NB4 (cell line): ENCODE measurements around the gene FAM9A.

Source experiments
- MYC ChIP-seq: IDR thresholded peaks from 2 replicates; pipeline ENCODE4 v1.6.1; 2011; ENCODE audit warnings: low read depth, low read length
- POLR2A ChIP-seq: IDR thresholded peaks from 2 replicates; pipeline ENCODE4 v1.6.1; 2011; ENCODE audit warnings: mild to moderate bottlenecking; ENCODE audit not compliant: insufficient read length; ENCODE audit errors: extremely low read depth
- TF ChIP-seq, protein P1 (sequence below): IDR thresholded peaks from one replicate; pipeline ENCODE4 v1.5.1; 2012; ENCODE audit warnings: low read depth, low read length
- TF ChIP-seq, protein P2 (sequence below): IDR thresholded peaks from 2 replicates; pipeline ENCODE4 v1.6.1; 2011; ENCODE audit warnings: low read depth, low read length

DNA sequence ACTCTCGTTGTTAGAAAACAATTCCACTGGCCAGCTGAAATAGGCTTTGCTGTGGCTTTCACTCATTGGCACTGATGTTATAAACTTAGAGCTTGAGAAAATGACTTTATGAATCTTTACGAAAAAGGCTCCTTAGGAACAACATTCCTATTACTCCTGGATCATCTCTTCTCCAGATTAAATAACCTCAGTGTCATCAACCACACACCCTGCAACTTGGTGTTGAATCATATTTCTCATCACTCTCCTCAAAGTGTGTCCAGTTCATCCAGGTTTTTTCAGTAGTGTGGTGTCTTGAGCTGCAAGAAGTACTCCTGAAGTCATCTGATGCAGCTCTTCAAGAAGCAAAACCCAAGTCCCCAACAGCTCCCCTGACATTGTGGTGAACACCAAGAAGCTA, 41.2 kb downstream of the FAM9A start:
- TF ChIP-seq, protein P1, sequence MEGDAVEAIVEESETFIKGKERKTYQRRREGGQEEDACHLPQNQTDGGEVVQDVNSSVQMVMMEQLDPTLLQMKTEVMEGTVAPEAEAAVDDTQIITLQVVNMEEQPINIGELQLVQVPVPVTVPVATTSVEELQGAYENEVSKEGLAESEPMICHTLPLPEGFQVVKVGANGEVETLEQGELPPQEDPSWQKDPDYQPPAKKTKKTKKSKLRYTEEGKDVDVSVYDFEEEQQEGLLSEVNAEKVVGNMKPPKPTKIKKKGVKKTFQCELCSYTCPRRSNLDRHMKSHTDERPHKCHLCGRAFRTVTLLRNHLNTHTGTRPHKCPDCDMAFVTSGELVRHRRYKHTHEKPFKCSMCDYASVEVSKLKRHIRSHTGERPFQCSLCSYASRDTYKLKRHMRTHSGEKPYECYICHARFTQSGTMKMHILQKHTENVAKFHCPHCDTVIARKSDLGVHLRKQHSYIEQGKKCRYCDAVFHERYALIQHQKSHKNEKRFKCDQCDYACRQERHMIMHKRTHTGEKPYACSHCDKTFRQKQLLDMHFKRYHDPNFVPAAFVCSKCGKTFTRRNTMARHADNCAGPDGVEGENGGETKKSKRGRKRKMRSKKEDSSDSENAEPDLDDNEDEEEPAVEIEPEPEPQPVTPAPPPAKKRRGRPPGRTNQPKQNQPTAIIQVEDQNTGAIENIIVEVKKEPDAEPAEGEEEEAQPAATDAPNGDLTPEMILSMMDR: no peak
- TF ChIP-seq POLR2A: no peak
- no peak for TF ChIP-seq MYC
- TF ChIP-seq, protein P2, sequence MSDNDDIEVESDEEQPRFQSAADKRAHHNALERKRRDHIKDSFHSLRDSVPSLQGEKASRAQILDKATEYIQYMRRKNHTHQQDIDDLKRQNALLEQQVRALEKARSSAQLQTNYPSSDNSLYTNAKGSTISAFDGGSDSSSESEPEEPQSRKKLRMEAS: no peak
